DMS53 (cell line): ENCODE data around the gene PIH1D1.
"Not testable (repeated sequence)": the region's sequence is repeated elsewhere in the genome, so short reads cannot be mapped to it uniquely, and the experiment has no call there.

Experiments used
- DNase-seq: peaks from one replicate; lab custom pipeline; 2025; lab: John Stamatoyannopoulos, UW

Gene PIH1D1

GRCh38 chr19:49481020-49481683, 29.5 kb upstream of the PIH1D1 start:
- DNase-seq, result no peak

- no peak for DNase-seq
These were observed 28.5 kb upstream of the PIH1D1 start for GRCh38 chr19:49479975-49480628.

GRCh38 chr19:49475995-49476880, 24.6 kb upstream of the PIH1D1 start:
- peak; percentile 76 for DNase-seq

- DNase-seq, result no peak
These were observed 23.7 kb upstream of the PIH1D1 start for GRCh38 chr19:49475191-49475917.

- no peak for DNase-seq
These were observed 22.9 kb upstream of the PIH1D1 start for GRCh38 chr19:49474542-49474924.

GRCh38 chr19:49473868-49474541, 22.4 kb upstream of the PIH1D1 start, which contains the start of gene FLT3LG:
TSS of gene FLT3LG (plus strand) at chr19:49474215. CDS start at chr19:49474640, 425 bp downstream.
- DNase-seq, result peak; percentile 75

GRCh38 chr19:49473501-49473867, 21.9 kb upstream of the PIH1D1 start:
- DNase-seq, result not testable (repeated sequence)

GRCh38 chr19:49472936-49473335, 21.3 kb upstream of the PIH1D1 start:
- peak; percentile 16 for DNase-seq

GRCh38 chr19:49470615-49470978, 19.0 kb upstream of the PIH1D1 start:
- DNase-seq, result no peak

GRCh38 chr19:49469828-49470614, 18.4 kb upstream of the PIH1D1 start:
- no peak for DNase-seq

GRCh38 chr19:49468746-49469447, 17.3 kb upstream of the PIH1D1 start:
- DNase-seq, result no peak

GRCh38 chr19:49468199-49468598, 16.6 kb upstream of the PIH1D1 start:
- DNase-seq, result no peak

- no peak for DNase-seq
These were observed 13.8 kb upstream of the PIH1D1 start for GRCh38 chr19:49465371-49465770.

GRCh38 chr19:49463960-49464740, 12.5 kb upstream of the PIH1D1 start:
- DNase-seq, result no peak

GRCh38 chr19:49462492-49462891, 10.9 kb upstream of the PIH1D1 start:
- no peak for DNase-seq

- DNase-seq, result no peak
These were observed 10.0 kb upstream of the PIH1D1 start for GRCh38 chr19:49461656-49462055.

- DNase-seq, result not testable (repeated sequence)
These were observed 9.5 kb upstream of the PIH1D1 start for GRCh38 chr19:49461130-49461529.

- no peak for DNase-seq
These were observed 7.8 kb upstream of the PIH1D1 start for GRCh38 chr19:49459388-49459787.

- no peak for DNase-seq
These were observed 6.9 kb upstream of the PIH1D1 start for GRCh38 chr19:49458567-49458903.
